OCI-LY7 (cell line): ENCODE results near the gene ARHGAP31. TPM values are rescaled to one million over a fixed set of nuclear protein-coding genes. Genes with fewer than 3 reads are reported as not detected.

ENCODE experiments used
- BruUV-seq: library from RNA; stranded (reverse); fragments of 400-500 nt; replicated peaks from 2 replicates; lab custom pipeline; 2021; lab: Mats Ljungman, UMichigan
- CTCF ChIA-PET: fragments of 300-600 bp; sonication (Branson Sonifier 250); formaldehyde crosslinking; loops from one replicate; lab custom pipeline; 2022; ENCODE audit warnings: antibody characterized with exemption; ENCODE audit not compliant: unreplicated experiment; lab: Charles Lee
- POLR2A ChIA-PET: fragments of 300-600 bp; sonication (Branson Sonifier 250); formaldehyde crosslinking; loops from one replicate; lab custom pipeline; 2022; ENCODE audit warnings: antibody characterized with exemption; lab: Charles Lee
- DNase-seq: peaks from one replicate; pipeline ENCODE4 v3.0.0-alpha.2; 2015; ENCODE audit warnings: low spot score
- H2AFZ ChIP-seq: fragments of 200-600 bp; sonication (generic), shearing (Covaris generic); 2 replicates; pipeline ENCODE4 v1.6.1; 2014; ENCODE audit warnings: mild to moderate bottlenecking, antibody characterized with exemption, low read length, moderate library complexity
- H3K27ac ChIP-seq: fragments of 200-600 bp; sonication (generic); 2 replicates; pipeline ENCODE4 v1.5.1; 2014; ENCODE audit warnings: mixed run types, low read depth, mild to moderate bottlenecking, moderate library complexity, low read length, inconsistent platforms; ENCODE audit not compliant: poor library complexity, severe bottlenecking
- H3K36me3 ChIP-seq: fragments of 200-600 bp; sonication (generic); 2 replicates; pipeline ENCODE4 v1.6.1; 2014; ENCODE audit warnings: mild to moderate bottlenecking, antibody characterized with exemption, low read length, moderate library complexity, mixed read lengths; ENCODE audit not compliant: insufficient read depth
- H3K4me1 ChIP-seq: fragments of 200-600 bp; sonication (generic); 2 replicates; pipeline ENCODE4 v1.5.1; 2014; ENCODE audit warnings: mild to moderate bottlenecking, low read length; ENCODE audit not compliant: insufficient read depth, poor library complexity, severe bottlenecking
- H3K4me2 ChIP-seq: fragments of 200-600 bp; sonication (generic); 2 replicates; pipeline ENCODE4 v1.6.1; 2014; ENCODE audit warnings: mild to moderate bottlenecking, low read length
- H3K4me3 ChIP-seq: fragments of 200-600 bp; sonication (generic); 2 replicates; pipeline ENCODE4 v1.5.1; 2014; ENCODE audit warnings: mild to moderate bottlenecking, low read depth, low read length; ENCODE audit not compliant: poor library complexity, severe bottlenecking
- H3K79me2 ChIP-seq: fragments of 200-600 bp; sonication (generic); 2 replicates; pipeline ENCODE4 v1.6.1; 2016; ENCODE audit warnings: low read depth, mild to moderate bottlenecking, low read length, moderate library complexity, mixed read lengths; ENCODE audit not compliant: insufficient read depth
- H3K9me2 ChIP-seq: fragments of 200-600 bp; sonication (generic); 2 replicates; pipeline ENCODE4 v1.6.1; 2016; ENCODE audit warnings: mild to moderate bottlenecking, low read length, mixed read lengths; ENCODE audit not compliant: insufficient read depth
- H3K9me3 ChIP-seq: fragments of 200-600 bp; sonication (generic); 2 replicates; pipeline ENCODE4 v1.6.1; 2014; ENCODE audit warnings: mild to moderate bottlenecking, mixed run types, low read length, mixed read lengths
- H4K20me1 ChIP-seq: fragments of 200-600 bp; sonication (generic); 2 replicates; pipeline ENCODE4 v1.6.1; 2014; ENCODE audit warnings: mild to moderate bottlenecking, antibody characterized with exemption, low read length, moderate library complexity, mixed read lengths; ENCODE audit not compliant: insufficient read depth
- EZH2phosphoT487 ChIP-seq: fragments of 200-600 bp; sonication (generic); IDR thresholded peaks from 2 replicates; pipeline ENCODE4 v1.6.1; 2018; ENCODE audit warnings: low read depth, borderline replicate concordance, mild to moderate bottlenecking, mixed run types, antibody characterized with exemption, low read length, moderate library complexity, mixed read lengths
- intact Hi-C: fragments of 100-400 bp; cut with micrococcal nuclease; formaldehyde crosslinking; loops from one replicate; pipeline ENCODE4 v1.10.0; 2022; ENCODE audit not compliant: unreplicated experiment
- total RNA-seq, 2 experiments: library from RNA; depleted of rRNA in 1 of 2; stranded (reverse); fragments of >200 nt in 1 of 2; shearing (Covaris generic) in 1 of 2; gene quantifications; 2 replicates each; pipeline ENCODE4 v1.2.3, GENCODE V29; 2014 to 2022
- TF ChIP-seq, protein P1 (sequence below): fragments of 200-600 bp; sonication (generic); conservative IDR thresholded peaks from 2 replicates; pipeline ENCODE4 v1.5.1; 2014; ENCODE audit warnings: mild to moderate bottlenecking, antibody characterized with exemption, low read length, moderate library complexity, mixed read lengths

The ARHGAP31 gene
- total RNA-seq, 2 experiments from 2014 or later, result 2.8 to 4.1 TPM

- peaks cover 9% of the 10 kb centered on the region; the same call in 1 of the 2 replicates for H3K9me3 ChIP-seq
- H3K4me3 ChIP-seq, result no peak overlapping the region
- H3K79me2 ChIP-seq, result no peaks in the 10 kb centered on the region
- no peak overlapping the region for H3K27ac ChIP-seq
- peak; percentile 54 for DNase-seq
- H3K4me1 ChIP-seq, result peaks cover 37% of the 10 kb centered on the region
- ChIA-PET POLR2A (interaction anchor here (0.5 to 1.1 kb wide), 4 partner anchors 54 to 225 kb away, joined by 3 to 4 read pairs (median 3); partner anchors contain the start of gene TIMMDC1), CTCF (interaction anchor here (0.9 to 1.0 kb wide), 2 partner anchors 60 kb away, joined by 3 read pairs; no protein-coding TSS in a partner anchor)
- H2AFZ ChIP-seq, result peak overlapping the region; percentile 96
- H4K20me1 ChIP-seq, result no peaks in the 10 kb centered on the region
- intact Hi-C loops, result loop anchor here (1.0 to 5.0 kb wide), 2 partner anchors 52 to 110 kb away; partner anchors contain the start of gene B4GALT4
- H3K36me3 ChIP-seq, result no peaks in the 10 kb centered on the region
- peak overlapping the region; percentile 97 for H3K4me2 ChIP-seq
- H3K9me2 ChIP-seq, result no peaks in the 10 kb centered on the region
- no TSS peak for BruUV-seq
- TF ChIP-seq, protein P1, sequence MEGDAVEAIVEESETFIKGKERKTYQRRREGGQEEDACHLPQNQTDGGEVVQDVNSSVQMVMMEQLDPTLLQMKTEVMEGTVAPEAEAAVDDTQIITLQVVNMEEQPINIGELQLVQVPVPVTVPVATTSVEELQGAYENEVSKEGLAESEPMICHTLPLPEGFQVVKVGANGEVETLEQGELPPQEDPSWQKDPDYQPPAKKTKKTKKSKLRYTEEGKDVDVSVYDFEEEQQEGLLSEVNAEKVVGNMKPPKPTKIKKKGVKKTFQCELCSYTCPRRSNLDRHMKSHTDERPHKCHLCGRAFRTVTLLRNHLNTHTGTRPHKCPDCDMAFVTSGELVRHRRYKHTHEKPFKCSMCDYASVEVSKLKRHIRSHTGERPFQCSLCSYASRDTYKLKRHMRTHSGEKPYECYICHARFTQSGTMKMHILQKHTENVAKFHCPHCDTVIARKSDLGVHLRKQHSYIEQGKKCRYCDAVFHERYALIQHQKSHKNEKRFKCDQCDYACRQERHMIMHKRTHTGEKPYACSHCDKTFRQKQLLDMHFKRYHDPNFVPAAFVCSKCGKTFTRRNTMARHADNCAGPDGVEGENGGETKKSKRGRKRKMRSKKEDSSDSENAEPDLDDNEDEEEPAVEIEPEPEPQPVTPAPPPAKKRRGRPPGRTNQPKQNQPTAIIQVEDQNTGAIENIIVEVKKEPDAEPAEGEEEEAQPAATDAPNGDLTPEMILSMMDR, result no peak
- no peak for TF ChIP-seq EZH2phosphoT487
Observed at GRCh38 chr3:119292666-119293065, 1.5 kb upstream of the ARHGAP31 start.

- no peaks in the 10 kb centered on the region for H4K20me1 ChIP-seq
- POLR2A ChIA-PET, result interaction anchor here (0.5 to 1.7 kb wide), 9 partner anchors 12 to 383 kb away, joined by 3 to 5 read pairs (median 3); no protein-coding TSS in a partner anchor
- H3K79me2 ChIP-seq, result no peaks in the 10 kb centered on the region
- peak overlapping the region; percentile 71 for H3K4me3 ChIP-seq
- peak overlapping the region; percentile 97 for H3K4me2 ChIP-seq
- BruUV-seq, result no TSS peak
- DNase-seq, result no peak
- no peaks in the 10 kb centered on the region for H3K9me2 ChIP-seq
- peaks cover 37% of the 10 kb centered on the region for H3K4me1 ChIP-seq
- intact Hi-C loops, result loop anchor here (1.0 to 5.0 kb wide), 2 partner anchors 53 to 109 kb away; partner anchors contain the start of gene B4GALT4
- H3K9me3 ChIP-seq, result peaks cover 3% of the 10 kb centered on the region; the same call in 1 of the 2 replicates
- H3K27ac ChIP-seq, result peak overlapping the region; percentile 44
- no peak for TF ChIP-seq EZH2phosphoT487
- TF ChIP-seq, protein P1, result no peak
- H3K36me3 ChIP-seq, result no peaks in the 10 kb centered on the region
- CTCF ChIA-PET, result interaction anchor here (1.0 kb wide), 1 partner anchor 60 kb away, joined by 3 read pairs; no protein-coding TSS in a partner anchor
- peak overlapping the region; percentile 96 for H2AFZ ChIP-seq
Observed at GRCh38 chr3:119293105-119293870, 895 bp upstream of the ARHGAP31 start.
